CD4-positive, alpha-beta T cell (primary cell): Measurements from ENCODE around the gene ABLIM1. TPM values are rescaled to one million over a fixed set of nuclear protein-coding genes. Genes with fewer than 3 reads are reported as not detected.

Source experiments
- ATAC-seq: fragments of 200-7000 bp; cut with Tn5 transposase; one replicate; pipeline ENCODE4 v1.10.0; 2022; ENCODE audit warnings: mild to moderate bottlenecking; ENCODE audit not compliant: poor library complexity
- CTCF ChIA-PET: fragments of 350-600 bp; sonication (Branson Sonifier 250); formaldehyde crosslinking; loops from one replicate; lab custom pipeline; 2021; ENCODE audit warnings: antibody characterized with exemption, inconsistent platforms; lab: Charles Lee
- POLR2A ChIA-PET: fragments of 350-600 bp; sonication (Branson Sonifier 250); formaldehyde crosslinking; loops from one replicate; lab custom pipeline; 2021; ENCODE audit warnings: antibody characterized with exemption, inconsistent platforms; lab: Charles Lee
- DNase-seq, 14 experiments: peaks; one replicate each; pipeline ENCODE4 v3.0.0-alpha.2; 2013 to 2020; ENCODE audit warnings: mixed read lengths in 2 of 14
- H3K27ac ChIP-seq, 2 donors: one replicate each; pipeline versions ENCODE4 v1.5.1 to v1.7.0; 2013; ENCODE audit warnings: low read length in 2 of 2, low read depth in 1 of 2, mild to moderate bottlenecking in 1 of 2
- H3K27me3 ChIP-seq, 2 experiments: 1 replicate in 1 of 2; 2 replicates in 1 of 2; pipeline versions ENCODE4 v1.6.1 to v1.7.0; 2013; ENCODE audit warnings: low read length in 2 of 2, control low read depth in 1 of 2, mild to moderate bottlenecking in 1 of 2, moderate library complexity in 1 of 2; ENCODE audit not compliant: insufficient read depth in 2 of 2, control insufficient read depth in 1 of 2
- H3K36me3 ChIP-seq: one replicate; pipeline ENCODE4 v1.6.1; 2013; ENCODE audit warnings: low read length, control low read depth; ENCODE audit not compliant: insufficient read depth
- H3K4me1 ChIP-seq: one replicate; pipeline ENCODE4 v1.6.1; 2013; ENCODE audit warnings: low read length, control low read depth; ENCODE audit not compliant: insufficient read depth
- H3K4me3 ChIP-seq: one replicate; pipeline ENCODE4 v1.5.1; 2013; ENCODE audit warnings: mild to moderate bottlenecking, low read length, moderate library complexity
- H3K9me3 ChIP-seq, 2 experiments: 1 replicate in 1 of 2; 2 replicates in 1 of 2; pipeline versions ENCODE4 v1.6.1 to v1.7.0; 2013; ENCODE audit warnings: low read length in 2 of 2, mild to moderate bottlenecking in 2 of 2, control low read depth in 1 of 2, moderate library complexity in 1 of 2; ENCODE audit not compliant: control insufficient read depth in 1 of 2, insufficient read depth in 1 of 2
- H3K27ac Mint-ChIP-seq: one replicate; pipeline ENCODE4 v1.8.0; 2020; ENCODE audit warnings: mixed read lengths
- H3K27me3 Mint-ChIP-seq: one replicate; pipeline ENCODE4 v1.8.0; 2021; ENCODE audit warnings: mixed read lengths
- H3K36me3 Mint-ChIP-seq: one replicate; pipeline ENCODE4 v1.8.0; 2021; ENCODE audit warnings: low read depth, mixed read lengths
- H3K4me1 Mint-ChIP-seq: one replicate; pipeline ENCODE4 v1.8.0; 2021; ENCODE audit warnings: low read depth, mixed read lengths
- H3K4me3 Mint-ChIP-seq: one replicate; pipeline ENCODE4 v1.8.0; 2020; ENCODE audit warnings: mild to moderate bottlenecking, mixed read lengths
- H3K9me3 Mint-ChIP-seq: one replicate; pipeline ENCODE4 v1.8.0; 2020; ENCODE audit warnings: mixed read lengths
- CTCF ChIP-seq: fragments of 200-600 bp; IDR thresholded peaks from one replicate; pipeline ENCODE4 v1.8.0; 2022; ENCODE audit warnings: antibody characterized with exemption, mild to moderate bottlenecking
- intact Hi-C, 2 experiments: fragments of 100-400 bp; cut with DNase I in 1 of 2; cut with micrococcal nuclease in 1 of 2; formaldehyde crosslinking; loops; one replicate each; pipeline versions ENCODE4 v1.15.1 to v1.9.0; 2023 to 2025; cut with DNase I, micrococcal nuclease
- total RNA-seq, 174 experiments: library from RNA in 2 of 174; stranded (reverse) in 2 of 174; gene quantifications; one replicate each; pipeline ENCODE4 v1.2.3 and lab custom pipeline; 2021 to 2026

Gene ABLIM1
- total RNA-seq, 2 experiments from 2014 or later, result 217 to 224 TPM

- H3K4me1 ChIP-seq, result peaks cover 5% of the 10 kb centered on the region
- DNase-seq (no peak), ATAC-seq (no peak)
- H3K27me3 Mint-ChIP-seq, result peaks cover 59% of the 10 kb centered on the region
- H3K27me3 ChIP-seq, result peaks cover 13 to 22% of the 10 kb centered on the region in 2 experiments
- ChIA-PET POLR2A (no interaction called here), CTCF (no interaction called here)
- intact Hi-C loops, result no loop called here
- H3K4me3 ChIP-seq, result no peak overlapping the region
- no peak overlapping the region for H3K27ac Mint-ChIP-seq
- H3K4me1 Mint-ChIP-seq, result no peaks in the 10 kb centered on the region
- H3K36me3 Mint-ChIP-seq, result no peaks in the 10 kb centered on the region
- no peak overlapping the region for H3K27ac ChIP-seq
- H3K9me3 Mint-ChIP-seq, result peaks cover 3% of the 10 kb centered on the region
- no peak for TF ChIP-seq CTCF
- H3K4me3 Mint-ChIP-seq, result no peak overlapping the region
- peaks cover 0 to 5% of the 10 kb centered on the region in 2 experiments for H3K9me3 ChIP-seq
- H3K36me3 ChIP-seq, result no peaks in the 10 kb centered on the region
Observed at GRCh38 chr10:114408968-114409444, 249.1 kb downstream of the ABLIM1 start.

GRCh38 chr10:114408112-114408967 lies 249.7 kb downstream of the ABLIM1 start:
- H3K9me3 ChIP-seq, result peaks cover 0 to 5% of the 10 kb centered on the region in 2 experiments
- Mint-ChIP-seq H3K27me3 (peaks cover 54% of the 10 kb centered on the region), H3K27ac (no peak overlapping the region), H3K9me3 (peaks cover 3% of the 10 kb centered on the region), H3K4me3 (no peak overlapping the region), H3K4me1 (peaks cover 1% of the 10 kb centered on the region), H3K36me3 (no peaks in the 10 kb centered on the region)
- ATAC-seq, result no peak
- TF ChIP-seq CTCF, result no peak
- peaks cover 20 to 28% of the 10 kb centered on the region in 2 experiments for H3K27me3 ChIP-seq
- no peaks in the 10 kb centered on the region for H3K36me3 ChIP-seq
- peaks cover 12% of the 10 kb centered on the region for H3K4me1 ChIP-seq
- H3K27ac ChIP-seq, result no peak overlapping the region
- intact Hi-C loops, result no loop called here
- DNase-seq, result no peak
- POLR2A ChIA-PET, result no interaction called here
- no peak overlapping the region for H3K4me3 ChIP-seq
- CTCF ChIA-PET, result no interaction called here

GRCh38 chr10:114406455-114406854 lies 251.6 kb downstream of the ABLIM1 start:
- DNase-seq (no peak), ATAC-seq (no peak)
- POLR2A ChIA-PET, result no interaction called here
- no peaks in the 10 kb centered on the region for H3K36me3 Mint-ChIP-seq
- H3K27ac Mint-ChIP-seq, result no peak overlapping the region
- H3K4me1 Mint-ChIP-seq, result peaks cover 8% of the 10 kb centered on the region
- peaks cover 15% of the 10 kb centered on the region for H3K4me1 ChIP-seq
- H3K9me3 Mint-ChIP-seq, result peaks cover 3% of the 10 kb centered on the region
- TF ChIP-seq CTCF, result no peak
- H3K27ac ChIP-seq, result no peak overlapping the region
- no peak overlapping the region for H3K4me3 Mint-ChIP-seq
- H3K4me3 ChIP-seq, result no peak overlapping the region
- H3K27me3 Mint-ChIP-seq, result peaks cover 61% of the 10 kb centered on the region
- H3K36me3 ChIP-seq, result no peaks in the 10 kb centered on the region
- peaks cover 0 to 5% of the 10 kb centered on the region in 2 experiments for H3K9me3 ChIP-seq
- H3K27me3 ChIP-seq, result peaks cover 37 to 38% of the 10 kb centered on the region in 2 experiments
- CTCF ChIA-PET, result no interaction called here
- intact Hi-C loops, result no loop called here
